Lung (tissue), 12 donors: Measurements from ENCODE around the gene PKMYT1. TPM values are rescaled to one million over a fixed set of nuclear protein-coding genes. Genes with fewer than 3 reads are reported as not detected.

Experiments used
- ATAC-seq: fragments of 200-7000 bp; cut with Tn5 transposase; one replicate; pipeline ENCODE4 v1.9.1; 2020; ENCODE audit warnings: moderate number of reproducible peaks; ENCODE audit not compliant: insufficient read depth, low FRiP score
- DNase-seq, 3 donors: peaks; one replicate each; pipeline ENCODE4 v3.0.0-alpha.2; 2013 to 2017
- H3K27ac ChIP-seq, 2 donors: one replicate each; pipeline ENCODE4 v1.5.1; 2013; ENCODE audit warnings: mild to moderate bottlenecking in 2 of 2, moderate library complexity in 2 of 2, control low read depth in 1 of 2, inconsistent platforms in 1 of 2, low read depth in 1 of 2, low read length in 1 of 2
- H3K27me3 ChIP-seq, 3 donors: one replicate each; pipeline ENCODE4 v1.5.1; 2013; ENCODE audit warnings: low read length in 2 of 3; ENCODE audit not compliant: control insufficient read depth in 3 of 3, insufficient read depth in 3 of 3
- H3K36me3 ChIP-seq, 4 donors: one replicate each; pipeline ENCODE4 v1.5.1; 2013; ENCODE audit warnings: low read length in 4 of 4, mild to moderate bottlenecking in 1 of 4, moderate library complexity in 1 of 4; ENCODE audit not compliant: control insufficient read depth in 4 of 4, insufficient read depth in 4 of 4
- H3K4me1 ChIP-seq, 5 donors: one replicate each; pipeline ENCODE4 v1.5.1; 2013; ENCODE audit warnings: low read length in 5 of 5, mild to moderate bottlenecking in 2 of 5, moderate library complexity in 1 of 5; ENCODE audit not compliant: control insufficient read depth in 5 of 5, insufficient read depth in 5 of 5
- H3K4me3 ChIP-seq: one replicate; pipeline ENCODE4 v1.5.1; 2013; ENCODE audit warnings: mild to moderate bottlenecking, control low read depth, moderate library complexity
- H3K9ac ChIP-seq, 2 donors: one replicate each; pipeline ENCODE4 v1.5.1; 2013; ENCODE audit warnings: low read length in 2 of 2, control low read depth in 1 of 2; ENCODE audit not compliant: insufficient read depth in 1 of 2
- H3K9me3 ChIP-seq, 4 donors: one replicate each; pipeline ENCODE4 v1.5.1; 2013; ENCODE audit warnings: low read length in 3 of 4, mild to moderate bottlenecking in 1 of 4, moderate library complexity in 1 of 4; ENCODE audit not compliant: control insufficient read depth in 4 of 4, insufficient read depth in 3 of 4
- WGBS, 2 donors: extraction: QIAGEN DNeasy Blood & Tissue Kit; methylation state at CpG; one replicate each; pipeline ENCODE4 v1.1.7; 2013; 5-methylcytosine and 5-hydroxymethylcytosine counted together
- polyA plus RNA-seq, 2 donors: library from polyadenylated mRNA; stranded (reverse); fragments of 200-250 nt; gene quantifications; one replicate each; pipeline ENCODE4 v1.2.1, GENCODE V29; 2013
- total RNA-seq, 2 donors: library from RNA; depleted of rRNA in 1 of 2; stranded (reverse); fragments of >200 nt in 1 of 2; gene quantifications; one replicate each; pipeline ENCODE4 v1.2.1, GENCODE V29; 2014 to 2021
- TF ChIP-seq, protein P1 (sequence below): IDR thresholded peaks from 2 replicates; pipeline ENCODE4 v1.5.1; 2012; ENCODE audit warnings: mild to moderate bottlenecking; ENCODE audit errors: control extremely low read depth, extremely low read depth
- donor health status: control.
- donor health status: control.
- donor health status: Bipolar disorder and iron deficiency.
- donor health status: healthy.
- donor health status: DM: yes; HTN: yes; CAD: no.

PKMYT1 gene
- total and polyA plus RNA-seq, 4 donors = 2.9 to 9.4 (median 5.2) TPM

DNA sequence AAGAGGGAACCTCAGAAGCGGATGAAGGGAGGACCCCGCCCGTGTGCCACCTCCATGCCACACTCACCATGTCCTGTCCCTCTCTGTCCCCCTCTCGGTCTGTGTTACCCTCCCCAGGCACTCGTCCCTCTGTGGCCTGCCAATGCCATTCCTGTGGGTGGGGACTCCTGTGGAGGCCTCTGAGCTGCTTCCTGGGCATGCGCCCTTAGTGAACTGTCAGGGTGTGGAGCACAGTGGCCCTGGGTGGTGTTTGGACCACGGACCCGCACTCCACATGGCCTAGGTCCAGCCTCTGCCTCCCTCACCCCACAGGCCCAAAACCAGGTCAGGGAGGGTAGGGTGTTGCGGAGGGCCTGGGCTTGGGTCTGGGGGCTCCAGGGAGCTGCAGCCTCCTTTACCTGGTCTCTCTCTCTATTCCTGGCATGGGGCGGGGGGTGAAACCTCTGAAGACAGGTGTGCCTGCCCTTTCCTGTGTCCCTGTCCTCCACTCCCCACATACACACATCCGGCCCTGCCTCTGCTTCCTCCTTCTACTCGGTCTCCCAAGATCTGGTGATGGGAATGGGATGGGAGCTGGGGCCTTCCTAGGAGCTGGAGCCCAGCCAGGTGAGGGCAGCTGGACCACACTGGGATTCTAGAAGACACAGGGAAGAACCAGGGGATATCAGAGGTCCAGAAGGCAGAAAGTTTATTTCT, 11.5 kb upstream of the PKMYT1 start:
- Histone ChIP-seq H3K27ac (no peak overlapping the region), H3K4me3 (no peak overlapping the region), H3K4me1 (peaks cover 0 to 25% (median 4%) of the 10 kb centered on the region in 5 donors), H3K36me3 (no peaks in the 10 kb centered on the region), H3K9ac (no peak overlapping the region), H3K9me3 (no peaks in the 10 kb centered on the region), H3K27me3 (no peaks in the 10 kb centered on the region)
- DNase-seq = no peak
- TF ChIP-seq, protein P1, sequence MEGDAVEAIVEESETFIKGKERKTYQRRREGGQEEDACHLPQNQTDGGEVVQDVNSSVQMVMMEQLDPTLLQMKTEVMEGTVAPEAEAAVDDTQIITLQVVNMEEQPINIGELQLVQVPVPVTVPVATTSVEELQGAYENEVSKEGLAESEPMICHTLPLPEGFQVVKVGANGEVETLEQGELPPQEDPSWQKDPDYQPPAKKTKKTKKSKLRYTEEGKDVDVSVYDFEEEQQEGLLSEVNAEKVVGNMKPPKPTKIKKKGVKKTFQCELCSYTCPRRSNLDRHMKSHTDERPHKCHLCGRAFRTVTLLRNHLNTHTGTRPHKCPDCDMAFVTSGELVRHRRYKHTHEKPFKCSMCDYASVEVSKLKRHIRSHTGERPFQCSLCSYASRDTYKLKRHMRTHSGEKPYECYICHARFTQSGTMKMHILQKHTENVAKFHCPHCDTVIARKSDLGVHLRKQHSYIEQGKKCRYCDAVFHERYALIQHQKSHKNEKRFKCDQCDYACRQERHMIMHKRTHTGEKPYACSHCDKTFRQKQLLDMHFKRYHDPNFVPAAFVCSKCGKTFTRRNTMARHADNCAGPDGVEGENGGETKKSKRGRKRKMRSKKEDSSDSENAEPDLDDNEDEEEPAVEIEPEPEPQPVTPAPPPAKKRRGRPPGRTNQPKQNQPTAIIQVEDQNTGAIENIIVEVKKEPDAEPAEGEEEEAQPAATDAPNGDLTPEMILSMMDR = no peak
- 85 to 86% methylated on average over 11 to 12 of the region's 12 CpGs for WGBS, 2 donors
- no peak for ATAC-seq

DNA sequence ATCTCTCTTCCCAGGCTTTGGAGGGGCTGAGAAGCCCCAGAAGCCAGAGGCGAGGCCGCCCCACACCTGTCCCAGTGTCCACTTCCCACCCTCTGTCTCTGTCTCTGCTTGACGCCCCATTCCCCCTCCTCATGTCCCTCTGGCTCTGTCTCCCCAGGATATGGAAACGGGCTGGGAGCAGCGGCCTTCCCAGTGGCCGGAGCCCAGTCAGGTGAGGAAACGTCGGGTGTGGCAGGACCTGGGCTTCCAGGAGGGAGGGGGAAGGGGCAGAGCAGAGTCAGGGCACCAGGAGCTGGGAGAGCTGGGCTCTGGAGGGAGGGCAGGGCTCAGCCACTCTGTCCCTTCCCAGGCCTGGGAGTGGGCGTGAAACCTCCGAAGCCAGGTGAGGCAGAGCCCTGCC, 10.6 kb upstream of the PKMYT1 start:
- Histone ChIP-seq H3K4me1 (peaks cover 0 to 33% (median 7%) of the 10 kb centered on the region in 5 donors), H3K27me3 (no peaks in the 10 kb centered on the region), H3K36me3 (no peaks in the 10 kb centered on the region), H3K9me3 (no peaks in the 10 kb centered on the region), H3K4me3 (no peak overlapping the region), H3K9ac (no peak overlapping the region), H3K27ac (no peak overlapping the region)
- 65 to 86% methylated on average over 10 of the region's 10 CpGs for WGBS, 2 donors
- DNase-seq = no peak
- TF ChIP-seq, protein P1 = no peak
- no peak for ATAC-seq

DNA sequence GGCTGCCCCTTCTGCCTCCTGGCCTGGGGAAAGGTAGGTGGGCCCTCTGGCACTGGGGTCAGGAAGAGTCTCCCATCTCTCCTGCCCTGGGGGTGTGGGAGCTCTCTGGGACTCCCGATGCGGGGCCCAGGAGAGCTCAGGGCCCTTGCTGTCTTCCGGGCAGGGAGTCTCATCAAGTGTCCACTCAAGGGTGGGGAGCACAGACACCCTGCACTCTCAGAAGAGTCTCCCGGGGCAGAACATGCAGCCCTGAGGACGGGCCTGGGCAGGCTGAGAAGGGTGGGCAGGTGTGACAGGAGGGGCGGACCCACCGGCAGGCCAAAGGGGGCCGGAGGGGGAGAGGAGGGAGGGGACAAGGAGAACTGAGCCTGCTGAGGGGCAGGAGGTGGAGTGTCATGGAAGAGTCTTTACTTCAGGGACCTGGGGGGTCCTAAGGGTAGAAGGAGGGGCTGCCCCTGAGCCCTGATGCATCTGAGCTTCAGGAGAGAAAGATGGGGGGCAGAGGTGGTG, 8.4 kb upstream of the PKMYT1 start:
- TF ChIP-seq, protein P1 = no peak
- Histone ChIP-seq H3K4me3 (no peak overlapping the region), H3K36me3 (no peaks in the 10 kb centered on the region), H3K27me3 (no peaks in the 10 kb centered on the region), H3K9ac (no peak overlapping the region), H3K9me3 (no peaks in the 10 kb centered on the region), H3K4me1 (peaks cover 0 to 41% (median 12%) of the 10 kb centered on the region in 5 donors), H3K27ac (no peak overlapping the region)
- no peak for DNase-seq
- whole genome bisulfite sequencing, 2 donors = 62 to 77% methylated on average over 8 of the region's 8 CpGs
- no peak for ATAC-seq

DNA sequence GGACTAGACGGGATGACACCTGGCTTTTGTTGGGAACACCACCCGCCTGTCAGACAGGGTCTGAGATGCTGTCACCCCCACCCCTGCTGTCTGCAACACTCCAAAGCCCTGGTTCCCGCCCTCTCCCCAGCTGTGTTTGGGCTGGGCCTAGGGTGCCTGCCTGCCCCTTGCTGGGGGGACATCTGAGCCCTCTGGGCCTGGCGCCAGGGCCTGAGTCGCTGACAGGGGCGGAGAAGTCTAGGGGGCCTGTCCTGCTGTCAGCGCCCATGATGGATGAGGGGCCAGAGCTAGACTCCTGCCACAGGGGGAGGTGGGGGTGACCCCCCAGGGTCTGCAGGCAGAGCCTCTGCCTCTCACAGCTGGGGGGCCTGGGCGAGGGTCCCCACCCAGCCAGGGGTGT, 7.6 kb upstream of the PKMYT1 start:
- no peaks in the 10 kb centered on the region for H3K9me3 ChIP-seq
- no peak overlapping the region for H3K9ac ChIP-seq
- peaks cover 0 to 41% (median 12%) of the 10 kb centered on the region in 5 donors for H3K4me1 ChIP-seq
- no peaks in the 10 kb centered on the region for H3K36me3 ChIP-seq
- H3K4me3 ChIP-seq = no peak overlapping the region
- H3K27ac ChIP-seq = no peak overlapping the region
- 62 to 77% methylated on average over 8 of the region's 8 CpGs for WGBS, 2 donors
- ATAC-seq (no peak), DNase-seq (peak; percentile 92 to 93 (median 92))
- H3K27me3 ChIP-seq = no peaks in the 10 kb centered on the region
- TF ChIP-seq, protein P1 = no peak
